Stimulated activated naive CD8-positive, alpha-beta T cell treated with anti-CD3 and anti-CD28 coated beads, Interleukin-15, amount 100 ng/mL, for 72 hours (primary cell): ENCODE measurements around the gene PNMA6E.
A peak's percentile ranks its signal among the peaks of the same experiment; 100 is the strongest.
"Not testable (repeated sequence)": the region's sequence is repeated elsewhere in the genome, so short reads cannot be mapped to it uniquely, and the experiment has no call there.

Experiments used
- ATAC-seq: fragments of 150-1000 bp; cut with Tn5 transposase; 2 replicates; pipeline ENCODE4 v1.10.0; 2021; ENCODE audit warnings: mild to moderate bottlenecking, moderate library complexity
- DNase-seq, 2 donors: peaks; one replicate each; pipeline ENCODE4 v3.0.0; 2021 to 2022
- H3K27ac Mint-ChIP-seq, 2 donors: one replicate each; pipeline ENCODE4 v1.8.0; 2022; ENCODE audit warnings: mild to moderate bottlenecking in 2 of 2, mixed read lengths in 2 of 2, moderate library complexity in 2 of 2
- H3K27me3 Mint-ChIP-seq: one replicate; pipeline ENCODE4 v1.8.0; 2022; ENCODE audit warnings: mixed read lengths
- H3K4me1 Mint-ChIP-seq: one replicate; pipeline ENCODE4 v1.8.0; 2022; ENCODE audit warnings: mild to moderate bottlenecking, mixed read lengths
- H3K4me3 Mint-ChIP-seq, 2 donors: one replicate each; pipeline ENCODE4 v1.8.0; 2022; ENCODE audit warnings: mild to moderate bottlenecking in 2 of 2, mixed read lengths in 2 of 2, moderate library complexity in 1 of 2
- H3K9me3 Mint-ChIP-seq, 2 donors: one replicate each; pipeline ENCODE4 v1.8.0; 2022; ENCODE audit warnings: mixed read lengths in 2 of 2

PNMA6E gene

DNA sequence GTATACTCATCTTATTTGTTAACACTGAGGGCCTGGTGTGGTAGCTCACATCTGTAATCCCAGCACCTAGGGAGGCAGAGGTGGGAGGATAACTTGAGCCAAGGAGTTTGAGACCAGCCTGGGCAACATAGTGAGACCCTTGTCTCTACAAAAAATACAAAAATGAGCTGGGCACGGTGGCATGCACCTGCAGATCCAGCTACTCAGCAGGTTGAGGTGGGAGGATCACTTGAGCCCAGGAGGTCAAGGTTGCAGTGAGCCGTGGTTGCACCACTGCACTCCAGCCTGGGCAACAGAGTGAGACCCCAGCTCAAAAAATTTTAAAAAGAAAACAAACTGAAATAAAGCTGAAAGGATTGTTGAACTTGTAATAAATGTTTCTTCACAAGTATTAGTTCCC, 16.2 kb downstream of the PNMA6E start:
- H3K27ac Mint-ChIP-seq, H3K4me3 Mint-ChIP-seq, H3K4me1 Mint-ChIP-seq, H3K9me3 Mint-ChIP-seq, DNase-seq, ATAC-seq, H3K27me3 Mint-ChIP-seq: not testable (repeated sequence)

GRCh38 chrX:153384390-153384789, 16.8 kb downstream of the PNMA6E start:
- Mint-ChIP-seq H3K27me3 (no peaks in the 10 kb centered on the region), H3K4me1 (no peaks in the 10 kb centered on the region), H3K9me3 (no peaks in the 10 kb centered on the region), H3K4me3 (no peak overlapping the region), H3K27ac (no peak overlapping the region)
- no peak for DNase-seq
- no peak for ATAC-seq

DNA sequence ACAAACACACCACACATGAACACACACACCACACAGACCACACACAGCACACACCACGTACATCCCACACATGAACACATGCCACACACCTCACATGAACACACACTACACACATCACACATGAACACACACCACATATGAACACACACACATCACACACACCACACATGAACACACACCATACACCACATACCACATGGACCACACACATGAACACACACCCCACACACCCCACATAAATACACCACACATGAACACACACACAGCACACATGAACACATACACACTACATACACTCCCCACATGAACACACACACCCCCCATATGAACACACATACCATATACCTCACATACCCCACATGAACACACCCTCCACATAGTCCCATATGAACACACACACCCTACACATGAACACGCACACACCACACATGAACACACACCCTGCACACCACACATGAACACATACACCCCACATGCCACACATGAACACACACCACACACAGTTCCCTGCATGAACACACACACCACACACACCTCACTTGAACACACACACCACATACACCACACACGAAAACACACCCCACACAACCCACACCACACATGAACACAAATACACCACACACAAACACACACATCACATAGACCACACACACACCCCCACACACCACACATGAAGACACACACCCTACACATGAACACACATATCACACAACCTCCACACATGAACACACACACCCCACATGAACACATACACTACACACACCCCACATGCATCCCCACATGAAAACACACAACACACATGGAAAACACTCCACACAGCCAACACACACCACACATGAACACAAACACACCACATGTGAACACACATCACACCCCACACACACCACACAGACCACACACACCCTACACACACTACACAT, 18.3 kb downstream of the PNMA6E start:
- no peaks in the 10 kb centered on the region for H3K27me3 Mint-ChIP-seq

DNA sequence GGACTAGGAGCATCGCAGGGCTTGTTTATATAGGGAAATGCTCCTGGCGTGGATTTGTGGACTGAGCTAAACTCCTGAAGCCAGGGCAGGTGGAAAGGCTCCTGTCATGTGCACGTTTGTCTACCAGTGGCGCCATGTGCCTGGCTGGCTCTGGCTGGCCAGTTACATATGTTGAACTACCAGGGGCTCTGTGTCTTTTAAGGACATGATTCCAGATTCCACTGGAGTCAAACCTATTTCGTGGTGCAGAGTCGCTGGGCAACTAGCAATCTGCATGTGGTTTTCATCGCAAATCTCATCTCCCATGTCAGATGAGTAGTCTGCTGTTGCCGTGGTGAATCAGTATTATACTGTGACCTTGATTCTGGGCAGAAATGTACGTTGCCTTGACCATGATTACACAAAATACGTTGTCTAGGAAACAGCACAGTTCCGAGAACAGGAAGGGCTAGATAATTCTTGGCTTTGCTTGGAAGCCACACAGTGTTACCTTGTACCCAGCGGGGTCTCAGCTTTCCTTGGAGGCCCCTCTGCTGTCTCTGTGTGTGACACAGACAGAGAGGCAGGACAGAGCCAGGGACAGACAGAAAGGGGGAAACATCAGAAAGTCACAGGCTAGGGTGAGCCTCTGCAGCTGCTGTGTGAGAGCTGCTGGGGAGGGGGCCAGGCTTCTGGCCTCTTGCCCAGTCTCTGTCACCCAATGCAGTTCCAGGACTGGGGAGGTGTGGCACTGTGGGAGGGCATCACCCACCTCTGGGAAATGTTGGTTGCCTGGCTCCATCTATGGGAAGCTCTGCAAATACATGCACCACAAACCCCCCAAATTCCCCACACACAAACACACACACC, 19.2 kb downstream of the PNMA6E start:
- ATAC-seq = peak; percentile 77
- peak; percentile 18 to 31 for DNase-seq
- no peaks in the 10 kb centered on the region for H3K4me1 Mint-ChIP-seq
- no peaks in the 10 kb centered on the region for H3K27me3 Mint-ChIP-seq
- H3K4me3 Mint-ChIP-seq = no peak overlapping the region
- no peaks in the 10 kb centered on the region for H3K9me3 Mint-ChIP-seq
- H3K27ac Mint-ChIP-seq = peak overlapping the region in 1 of 2 donors; percentile 62

More for the DNA sequence above, 18.3 kb downstream of the PNMA6E start:
- Mint-ChIP-seq H3K4me3 (no peak overlapping the region), H3K27ac (no peak overlapping the region), H3K9me3 (no peaks in the 10 kb centered on the region), H3K4me1 (no peaks in the 10 kb centered on the region)
- ATAC-seq (no peak), DNase-seq (no peak)

- Mint-ChIP-seq H3K27me3 (no peaks in the 10 kb centered on the region), H3K27ac (no peak overlapping the region), H3K9me3 (no peaks in the 10 kb centered on the region), H3K4me3 (no peak overlapping the region), H3K4me1 (no peaks in the 10 kb centered on the region)
- DNase-seq (no peak), ATAC-seq (no peak)
These were observed 20.5 kb downstream of the PNMA6E start for GRCh38 chrX:153380691-153381090.

- no peaks in the 10 kb centered on the region for H3K9me3 Mint-ChIP-seq
- no peak overlapping the region for H3K4me3 Mint-ChIP-seq
- H3K27ac Mint-ChIP-seq = no peak overlapping the region
- no peak for ATAC-seq
- no peak for DNase-seq
- H3K27me3 Mint-ChIP-seq = no peaks in the 10 kb centered on the region
- no peaks in the 10 kb centered on the region for H3K4me1 Mint-ChIP-seq
These were observed 21.1 kb downstream of the PNMA6E start for GRCh38 chrX:153379971-153380581.

DNA sequence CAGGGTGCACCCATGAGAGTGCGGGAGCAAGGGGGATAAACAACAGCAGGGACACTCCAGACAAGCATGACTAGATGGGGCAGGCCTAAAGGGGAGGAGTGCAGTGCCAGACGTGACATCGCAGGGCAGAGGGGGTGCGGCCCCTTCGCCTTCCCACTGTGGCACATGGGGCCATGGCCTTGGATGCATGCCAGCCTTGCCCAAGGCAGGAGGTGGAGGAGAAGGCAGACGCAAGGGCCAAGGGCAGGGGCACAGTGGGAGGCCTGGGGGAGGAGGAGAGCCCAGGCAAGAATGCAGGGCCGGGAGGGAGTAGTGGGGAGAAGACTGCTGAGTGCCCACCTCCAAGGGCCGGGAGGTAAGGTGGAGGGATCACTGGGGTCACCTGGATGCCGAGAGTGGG, 21.6 kb downstream of the PNMA6E start:
- H3K9me3 Mint-ChIP-seq = no peaks in the 10 kb centered on the region
- H3K4me3 Mint-ChIP-seq = no peak overlapping the region
- ATAC-seq (no peak), DNase-seq (no peak)
- H3K27me3 Mint-ChIP-seq = no peaks in the 10 kb centered on the region
- H3K27ac Mint-ChIP-seq = no peak overlapping the region
- no peaks in the 10 kb centered on the region for H3K4me1 Mint-ChIP-seq

GRCh38 chrX:153378607-153379006, 22.5 kb downstream of the PNMA6E start:
- ATAC-seq = no peak
- no peak overlapping the region for H3K27ac Mint-ChIP-seq
- no peaks in the 10 kb centered on the region for H3K27me3 Mint-ChIP-seq
- H3K9me3 Mint-ChIP-seq = no peaks in the 10 kb centered on the region
- DNase-seq = no peak
- H3K4me3 Mint-ChIP-seq = no peak overlapping the region
- no peaks in the 10 kb centered on the region for H3K4me1 Mint-ChIP-seq

DNA sequence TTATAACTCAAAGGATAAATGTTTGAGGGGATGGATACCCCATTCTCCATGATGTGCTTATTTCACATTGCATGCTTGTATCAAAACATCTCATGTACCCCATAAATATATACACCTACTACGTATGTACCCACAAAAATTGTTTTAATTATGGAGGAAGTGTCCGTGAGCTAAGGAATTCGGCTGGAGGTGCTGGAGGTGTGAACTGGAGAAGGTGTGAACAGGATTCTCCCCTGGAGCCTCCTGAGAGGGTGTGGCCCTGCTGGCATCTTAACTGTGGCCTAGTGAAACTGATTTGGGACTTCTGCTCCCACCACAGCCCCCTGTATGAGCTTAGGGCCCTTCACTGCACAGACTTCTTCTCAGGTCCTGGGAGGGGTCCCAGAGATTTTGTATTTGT, 23.4 kb downstream of the PNMA6E start:
- no peak for DNase-seq
- H3K9me3 Mint-ChIP-seq = no peaks in the 10 kb centered on the region
- no peaks in the 10 kb centered on the region for H3K27me3 Mint-ChIP-seq
- no peaks in the 10 kb centered on the region for H3K4me1 Mint-ChIP-seq
- H3K4me3 Mint-ChIP-seq = no peak overlapping the region
- ATAC-seq = no peak
- H3K27ac Mint-ChIP-seq = no peak overlapping the region

GRCh38 chrX:153375571-153375970, 25.6 kb downstream of the PNMA6E start:
- H3K9me3 Mint-ChIP-seq = no peaks in the 10 kb centered on the region
- DNase-seq (no peak), ATAC-seq (no peak)
- no peaks in the 10 kb centered on the region for H3K27me3 Mint-ChIP-seq
- H3K4me3 Mint-ChIP-seq = no peak overlapping the region
- H3K27ac Mint-ChIP-seq = no peak overlapping the region
- H3K4me1 Mint-ChIP-seq = peaks cover 4% of the 10 kb centered on the region

- no peak for DNase-seq
- Mint-ChIP-seq H3K4me3 (no peak overlapping the region), H3K27me3 (no peaks in the 10 kb centered on the region), H3K27ac (no peak overlapping the region), H3K4me1 (peaks cover 6% of the 10 kb centered on the region), H3K9me3 (no peaks in the 10 kb centered on the region)
- no peak for ATAC-seq
These were observed 26.7 kb downstream of the PNMA6E start for GRCh38 chrX:153374426-153374825.

DNA sequence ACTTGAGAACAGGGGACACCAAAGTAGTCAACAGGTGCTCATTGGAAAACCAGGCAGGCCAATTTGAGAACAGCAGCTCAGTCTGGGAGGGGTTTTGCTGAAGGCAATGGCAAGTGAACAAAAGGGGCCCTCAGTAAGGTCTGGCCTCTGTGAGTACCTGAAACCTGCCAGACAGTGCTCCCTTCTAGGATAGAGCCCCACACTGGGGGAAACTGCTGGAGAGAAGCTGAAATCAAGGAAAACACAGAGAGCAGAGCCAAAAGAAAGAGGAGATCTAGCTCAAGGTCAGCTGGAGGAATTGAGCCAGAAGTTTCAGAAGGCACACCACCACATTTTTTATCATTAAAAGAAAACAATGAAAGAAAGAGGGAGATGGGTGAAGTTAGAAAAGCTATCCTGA, 28.2 kb downstream of the PNMA6E start:
- no peak overlapping the region for H3K4me3 Mint-ChIP-seq
- H3K27ac Mint-ChIP-seq = no peak overlapping the region
- H3K4me1 Mint-ChIP-seq = peaks cover 6% of the 10 kb centered on the region
- no peaks in the 10 kb centered on the region for H3K27me3 Mint-ChIP-seq
- DNase-seq (no peak), ATAC-seq (no peak)
- no peaks in the 10 kb centered on the region for H3K9me3 Mint-ChIP-seq

- ATAC-seq = no peak
- no peak overlapping the region for H3K4me3 Mint-ChIP-seq
- H3K27ac Mint-ChIP-seq = no peak overlapping the region
- no peak for DNase-seq
- H3K9me3 Mint-ChIP-seq = no peaks in the 10 kb centered on the region
- H3K27me3 Mint-ChIP-seq = no peaks in the 10 kb centered on the region
- peaks cover 6% of the 10 kb centered on the region for H3K4me1 Mint-ChIP-seq
These were observed 29.9 kb downstream of the PNMA6E start for GRCh38 chrX:153371256-153371655.

- H3K4me3 Mint-ChIP-seq = no peak overlapping the region
- H3K4me1 Mint-ChIP-seq = peaks cover 6% of the 10 kb centered on the region
- ATAC-seq (no peak), DNase-seq (no peak)
- H3K9me3 Mint-ChIP-seq = no peaks in the 10 kb centered on the region
- peak overlapping the region in 1 of 2 donors; percentile 59 for H3K27ac Mint-ChIP-seq
- H3K27me3 Mint-ChIP-seq = no peaks in the 10 kb centered on the region
These were observed 30.7 kb downstream of the PNMA6E start for GRCh38 chrX:153370293-153371055.

DNA sequence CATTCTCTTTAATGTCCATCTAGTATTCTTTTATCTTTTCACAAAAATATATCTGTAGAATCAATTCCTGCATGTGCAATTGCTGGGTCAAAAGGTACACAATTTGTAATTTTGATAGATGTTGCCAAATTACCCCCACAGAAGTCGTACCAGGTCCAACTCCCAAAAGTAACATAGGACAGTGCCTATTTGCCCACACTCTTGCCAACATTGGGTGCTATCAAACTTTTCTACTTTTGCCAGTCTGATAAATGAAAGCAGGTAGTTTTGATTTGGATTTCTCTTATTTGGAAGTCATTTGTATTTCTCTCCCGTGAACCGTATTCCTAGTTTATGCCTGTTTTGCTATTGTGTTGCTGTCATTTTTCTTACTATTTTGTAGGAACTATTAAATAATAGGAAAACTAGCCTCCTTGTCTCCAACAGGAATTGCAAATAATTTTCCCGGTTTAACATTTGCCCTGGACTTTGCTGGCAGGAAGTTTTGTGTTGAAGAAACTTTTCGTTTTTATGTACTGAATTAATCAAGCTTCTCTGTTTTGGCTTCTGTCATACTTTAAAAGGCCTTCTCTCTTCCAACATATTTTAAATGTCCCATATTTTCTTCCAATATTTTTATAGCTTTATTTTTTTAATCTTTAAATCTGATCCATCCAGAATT, 34.1 kb downstream of the PNMA6E start:
- Mint-ChIP-seq H3K4me3 (no peak overlapping the region), H3K9me3 (no peaks in the 10 kb centered on the region), H3K27me3 (no peaks in the 10 kb centered on the region), H3K4me1 (peaks cover 6% of the 10 kb centered on the region), H3K27ac (no peak overlapping the region)
- no peak for ATAC-seq
- no peak for DNase-seq
